Measurements from ENCODE around the gene KCNMA1. TPM values are rescaled to one million over a fixed set of nuclear protein-coding genes. Genes with fewer than 3 reads are reported as not detected.

KCNMA1 gene
- total RNA-seq, 4 donors from 2014 or later = 4.6 to 10.5 (median 7.8) TPM

- DNase-seq (ENCODE audit: low spot score in 2 of 2) = no peak
- Histone ChIP-seq H3K27ac (no peak overlapping the region), H3K4me3 (no peak overlapping the region), H3K9me3 (no peaks in the 10 kb centered on the region), H3K27me3 (no peaks in the 10 kb centered on the region), H3K36me3 (no peaks in the 10 kb centered on the region), H3K4me1 (no peaks in the 10 kb centered on the region)
- WGBS = 78% methylated on average over 17 of the region's 17 CpGs
- TF ChIP-seq EP300 (IDR thresholded peaks at IDR 0.05) (no peak), POLR2AphosphoS5 (IDR thresholded peaks at IDR 0.05) (no peak), POLR2A (IDR thresholded peaks at IDR 0.05) (no peak), CTCF (IDR thresholded peaks at IDR 0.05) (no peak)
Measured at GRCh38 chr10:77090381-77091356, 546.9 kb downstream of the KCNMA1 start.

- 92% methylated on average over 4 of the region's 4 CpGs for WGBS
- no peak overlapping the region for H3K4me3 ChIP-seq
Measured at GRCh38 chr10:77087366-77087765, 550.2 kb downstream of the KCNMA1 start.

DNA sequence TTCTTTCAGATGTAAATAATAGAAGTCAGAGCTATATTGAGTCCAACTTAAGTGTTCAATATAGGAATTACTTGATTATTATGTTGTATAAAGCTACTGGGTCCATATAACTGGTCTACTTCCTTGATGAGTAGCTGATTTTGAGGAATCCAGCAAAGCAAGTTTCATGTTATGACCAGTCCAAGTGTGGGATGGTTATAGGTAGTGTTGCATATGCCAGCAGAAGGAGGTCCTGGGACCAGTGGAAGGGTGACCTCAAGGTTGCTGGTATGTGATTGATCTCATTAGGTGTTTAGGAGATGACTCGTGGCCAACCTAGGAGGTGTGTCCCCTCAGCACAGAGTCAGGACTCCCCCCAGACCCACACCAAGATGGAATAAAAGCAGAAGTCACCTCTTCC, 551.5 kb downstream of the KCNMA1 start:
- Histone ChIP-seq H3K4me3 (no peak overlapping the region), H3K27me3 (no peaks in the 10 kb centered on the region), H3K4me1 (peaks cover 9% of the 10 kb centered on the region), H3K9me3 (no peaks in the 10 kb centered on the region), H3K27ac (no peak overlapping the region), H3K36me3 (no peaks in the 10 kb centered on the region)
- 88% methylated on average over 1 of the region's 1 CpG for whole genome bisulfite sequencing
- no peak for DNase-seq (ENCODE audit: low spot score in 2 of 2)
- TF ChIP-seq POLR2A (IDR thresholded peaks at IDR 0.05) (no peak), EP300 (IDR thresholded peaks at IDR 0.05) (no peak)

More at GRCh38 chr10:77087366-77087765, 550.2 kb downstream of the KCNMA1 start:
- Histone ChIP-seq H3K9me3 (no peaks in the 10 kb centered on the region), H3K36me3 (no peaks in the 10 kb centered on the region), H3K4me1 (peaks cover 2% of the 10 kb centered on the region), H3K27ac (no peak overlapping the region), H3K27me3 (no peaks in the 10 kb centered on the region)
- DNase-seq (ENCODE audit: low spot score in 2 of 2) = no peak
- TF ChIP-seq POLR2AphosphoS5 (IDR thresholded peaks at IDR 0.05) (no peak), EP300 (IDR thresholded peaks at IDR 0.05) (no peak), CTCF (IDR thresholded peaks at IDR 0.05) (no peak), POLR2A (IDR thresholded peaks at IDR 0.05) (no peak)

- Histone ChIP-seq H3K4me1 (peaks cover 16% of the 10 kb centered on the region), H3K36me3 (no peaks in the 10 kb centered on the region), H3K27ac (no peak overlapping the region), H3K4me3 (no peak overlapping the region), H3K9me3 (no peaks in the 10 kb centered on the region), H3K27me3 (no peaks in the 10 kb centered on the region)
- 88% methylated on average over 4 of the region's 4 CpGs for WGBS
- TF ChIP-seq EP300 (IDR thresholded peaks at IDR 0.05) (no peak), POLR2A (IDR thresholded peaks at IDR 0.05) (no peak), CTCF (IDR thresholded peaks at IDR 0.05) (no peak), POLR2AphosphoS5 (IDR thresholded peaks at IDR 0.05) (no peak)
- no peak for DNase-seq (ENCODE audit: low spot score in 2 of 2)
Measured at GRCh38 chr10:77085344-77085743, 552.3 kb downstream of the KCNMA1 start.

DNA sequence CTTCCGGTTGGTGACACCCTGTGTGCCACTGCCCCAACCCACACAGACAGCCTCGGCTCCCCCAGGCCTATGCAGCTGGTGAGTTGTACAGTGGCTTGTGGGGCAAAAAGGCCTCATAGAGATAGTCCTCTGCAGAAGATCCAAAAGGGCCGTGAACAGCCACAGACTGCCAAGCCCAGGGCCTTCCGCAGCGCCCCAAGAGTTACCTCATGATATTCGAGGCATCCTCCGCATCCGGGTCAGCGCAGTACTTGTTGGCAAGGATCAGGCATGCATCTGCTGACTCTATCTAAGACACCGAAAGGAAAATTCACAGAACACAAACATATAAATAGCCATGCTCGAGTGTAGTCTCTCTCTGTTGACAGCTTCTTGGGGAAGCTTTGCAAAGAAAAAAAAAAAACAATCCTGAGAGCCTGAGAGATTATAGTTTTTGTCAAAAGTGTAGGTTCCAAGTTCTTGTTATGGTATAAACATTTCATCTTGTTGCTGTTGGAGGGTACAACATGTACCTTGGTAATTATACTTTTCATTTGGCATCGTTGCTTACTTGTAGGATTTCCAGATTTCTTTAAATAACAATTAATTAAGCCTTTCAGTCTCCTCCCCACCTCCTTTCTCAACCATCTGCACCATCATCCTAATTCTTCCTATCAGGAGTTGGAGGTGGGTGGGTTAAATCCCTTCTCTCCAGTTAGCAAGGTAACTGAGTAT, 553.0 kb downstream of the KCNMA1 start:
- H3K9me3 ChIP-seq = no peaks in the 10 kb centered on the region
- no peaks in the 10 kb centered on the region for H3K36me3 ChIP-seq
- H3K4me3 ChIP-seq = no peak overlapping the region
- H3K27ac ChIP-seq = no peak overlapping the region
- TF ChIP-seq POLR2A (IDR thresholded peaks at IDR 0.05) = no peak
- peak; percentile 37 for TF ChIP-seq EP300 (IDR thresholded peaks at IDR 0.05)
- TF ChIP-seq POLR2AphosphoS5 (IDR thresholded peaks at IDR 0.05) = no peak
- no peak for TF ChIP-seq CTCF (IDR thresholded peaks at IDR 0.05)
- WGBS = 62% methylated on average over 12 of the region's 12 CpGs
- no peak for DNase-seq (ENCODE audit: low spot score in 2 of 2)
- no peaks in the 10 kb centered on the region for H3K27me3 ChIP-seq
- peaks cover 20% of the 10 kb centered on the region for H3K4me1 ChIP-seq
